ENCODE data around the gene COL1A1. TPM values are rescaled to one million over a fixed set of nuclear protein-coding genes. Genes with fewer than 3 reads are reported as not detected.

The COL1A1 gene
- total and polyA plus RNA-seq, 2 of the 13 experiments (the other 11 are each of a cell fraction or from before 2014, with no cell fraction given), result 0.05 TPM; not detected in 1

DNA sequence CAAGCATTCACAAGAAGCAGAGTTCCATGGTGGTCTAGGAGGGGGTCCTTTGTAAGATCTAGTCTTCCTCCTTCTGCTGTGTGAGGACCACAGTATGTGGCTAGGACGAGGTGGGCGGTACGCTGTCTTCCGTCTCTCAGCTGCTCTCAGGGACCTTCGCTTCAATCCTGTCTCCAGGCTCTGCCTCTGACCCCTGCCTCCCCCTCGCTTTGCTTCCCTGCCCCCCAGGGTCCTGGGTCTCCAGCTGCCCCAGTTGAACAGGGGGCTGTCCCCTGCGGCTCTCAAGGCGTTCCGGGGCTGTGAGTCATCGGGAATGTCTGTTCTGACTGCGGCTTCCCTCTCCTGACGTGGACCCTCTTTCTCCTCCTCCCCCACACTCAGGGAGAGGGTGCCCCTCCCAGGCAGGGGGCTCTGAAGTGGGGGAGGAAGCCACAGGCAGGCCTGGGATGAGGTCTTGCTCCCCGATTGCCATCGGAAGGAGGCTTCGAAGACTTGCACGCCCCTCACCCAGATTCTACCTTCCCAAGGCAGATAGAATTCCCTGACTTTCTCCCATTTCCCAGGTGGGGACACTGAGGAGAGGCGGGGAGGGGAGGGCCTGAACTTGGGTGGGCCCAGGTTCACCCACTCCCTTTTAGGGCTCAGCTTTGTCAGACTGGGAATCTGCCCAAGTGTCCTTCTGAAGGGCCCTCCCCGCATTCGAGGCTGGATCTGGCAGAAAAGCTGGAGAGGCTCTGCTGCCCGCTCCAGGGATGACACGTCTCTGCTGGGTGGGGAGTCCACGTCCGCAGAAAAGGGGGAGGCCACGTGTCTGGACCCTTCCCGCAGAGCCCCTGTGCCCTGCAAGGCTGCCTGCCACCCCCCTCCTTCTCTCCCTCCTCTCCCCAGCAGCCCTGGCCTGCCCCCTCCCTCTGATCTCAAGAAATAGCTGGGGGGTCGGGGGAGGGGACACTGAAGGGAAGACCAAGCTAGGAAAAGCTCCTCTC, 9.1 kb upstream of the COL1A1 start (continued):
- no peak for TF ChIP-seq SRSF9 (IDR thresholded peaks at IDR 0.05; ENCODE audit: borderline replicate concordance, insufficient read depth, low read depth, low read length, poor library complexity, severe bottlenecking)
- TF ChIP-seq ZNF776 (CRISPR knock-in tag; IDR thresholded peaks at IDR 0.05), result no peak
- no peak for TF ChIP-seq MED13 (CRISPR knock-in tag; IDR thresholded peaks at IDR 0.05)
- no peak for TF ChIP-seq SNAI1 (CRISPR knock-in tag; IDR thresholded peaks at IDR 0.05; ENCODE audit: borderline replicate concordance)
- TF ChIP-seq, protein P1, sequence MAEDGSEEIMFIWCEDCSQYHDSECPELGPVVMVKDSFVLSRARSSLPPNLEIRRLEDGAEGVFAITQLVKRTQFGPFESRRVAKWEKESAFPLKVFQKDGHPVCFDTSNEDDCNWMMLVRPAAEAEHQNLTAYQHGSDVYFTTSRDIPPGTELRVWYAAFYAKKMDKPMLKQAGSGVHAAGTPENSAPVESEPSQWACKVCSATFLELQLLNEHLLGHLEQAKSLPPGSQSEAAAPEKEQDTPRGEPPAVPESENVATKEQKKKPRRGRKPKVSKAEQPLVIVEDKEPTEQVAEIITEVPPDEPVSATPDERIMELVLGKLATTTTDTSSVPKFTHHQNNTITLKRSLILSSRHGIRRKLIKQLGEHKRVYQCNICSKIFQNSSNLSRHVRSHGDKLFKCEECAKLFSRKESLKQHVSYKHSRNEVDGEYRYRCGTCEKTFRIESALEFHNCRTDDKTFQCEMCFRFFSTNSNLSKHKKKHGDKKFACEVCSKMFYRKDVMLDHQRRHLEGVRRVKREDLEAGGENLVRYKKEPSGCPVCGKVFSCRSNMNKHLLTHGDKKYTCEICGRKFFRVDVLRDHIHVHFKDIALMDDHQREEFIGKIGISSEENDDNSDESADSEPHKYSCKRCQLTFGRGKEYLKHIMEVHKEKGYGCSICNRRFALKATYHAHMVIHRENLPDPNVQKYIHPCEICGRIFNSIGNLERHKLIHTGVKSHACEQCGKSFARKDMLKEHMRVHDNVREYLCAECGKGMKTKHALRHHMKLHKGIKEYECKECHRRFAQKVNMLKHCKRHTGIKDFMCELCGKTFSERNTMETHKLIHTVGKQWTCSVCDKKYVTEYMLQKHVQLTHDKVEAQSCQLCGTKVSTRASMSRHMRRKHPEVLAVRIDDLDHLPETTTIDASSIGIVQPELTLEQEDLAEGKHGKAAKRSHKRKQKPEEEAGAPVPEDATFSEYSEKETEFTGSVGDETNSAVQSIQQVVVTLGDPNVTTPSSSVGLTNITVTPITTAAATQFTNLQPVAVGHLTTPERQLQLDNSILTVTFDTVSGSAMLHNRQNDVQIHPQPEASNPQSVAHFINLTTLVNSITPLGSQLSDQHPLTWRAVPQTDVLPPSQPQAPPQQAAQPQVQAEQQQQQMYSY (CRISPR knock-in tag; IDR thresholded peaks at IDR 0.05), result no peak
- TF ChIP-seq ZNF121 (CRISPR knock-in tag; IDR thresholded peaks at IDR 0.05), result no peak
- TF ChIP-seq ZNF839 (CRISPR knock-in tag; IDR thresholded peaks at IDR 0.05; ENCODE audit: borderline replicate concordance), result no peak
- TF ChIP-seq NR2F6 (IDR thresholded peaks at IDR 0.05), result peak; percentile 37; the same call in 1 of the 2 replicates
- TF ChIP-seq NR2F6 (CRISPR knock-in tag; IDR thresholded peaks at IDR 0.05), result no peak
- TF ChIP-seq, protein P2, sequence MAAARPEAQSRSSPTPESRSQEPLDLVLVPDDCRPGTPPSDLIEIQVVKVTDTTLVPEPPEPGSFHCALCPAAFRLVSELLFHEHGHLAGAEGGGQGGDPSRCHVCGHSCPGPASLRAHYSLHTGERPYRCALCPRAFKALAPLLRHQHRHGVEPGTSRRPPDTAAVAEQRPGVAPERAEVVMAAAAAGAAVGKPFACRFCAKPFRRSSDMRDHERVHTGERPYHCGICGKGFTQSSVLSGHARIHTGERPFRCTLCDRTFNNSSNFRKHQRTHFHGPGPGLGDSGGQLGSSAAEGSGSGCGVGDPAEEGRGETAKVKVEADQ (CRISPR knock-in tag; IDR thresholded peaks at IDR 0.05; ENCODE audit: borderline replicate concordance), result no peak
- peak; percentile 37; the same call in 1 of the 2 replicates for TF ChIP-seq CREB1 (IDR thresholded peaks at IDR 0.05)
- no peak for TF ChIP-seq CREB1 (CRISPR knock-in tag; IDR thresholded peaks at IDR 0.05)
- TF ChIP-seq NFKBIZ (CRISPR knock-in tag; IDR thresholded peaks at IDR 0.05), result no peak
- TF ChIP-seq KDM5B (CRISPR knock-in tag; IDR thresholded peaks at IDR 0.05; ENCODE audit: borderline replicate concordance), result no peak
- TF ChIP-seq U2AF1 (optimal IDR thresholded peaks at IDR 0.05; ENCODE audit: low read depth, low read length), result no peak
- TF ChIP-seq, protein P3, sequence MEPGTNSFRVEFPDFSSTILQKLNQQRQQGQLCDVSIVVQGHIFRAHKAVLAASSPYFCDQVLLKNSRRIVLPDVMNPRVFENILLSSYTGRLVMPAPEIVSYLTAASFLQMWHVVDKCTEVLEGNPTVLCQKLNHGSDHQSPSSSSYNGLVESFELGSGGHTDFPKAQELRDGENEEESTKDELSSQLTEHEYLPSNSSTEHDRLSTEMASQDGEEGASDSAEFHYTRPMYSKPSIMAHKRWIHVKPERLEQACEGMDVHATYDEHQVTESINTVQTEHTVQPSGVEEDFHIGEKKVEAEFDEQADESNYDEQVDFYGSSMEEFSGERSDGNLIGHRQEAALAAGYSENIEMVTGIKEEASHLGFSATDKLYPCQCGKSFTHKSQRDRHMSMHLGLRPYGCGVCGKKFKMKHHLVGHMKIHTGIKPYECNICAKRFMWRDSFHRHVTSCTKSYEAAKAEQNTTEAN (CRISPR knock-in tag; conservative IDR thresholded peaks at IDR 0.05), result no peak
- TF ChIP-seq RXRB (CRISPR knock-in tag; IDR thresholded peaks at IDR 0.05; ENCODE audit: borderline replicate concordance), result no peak
- TF ChIP-seq SATB2 (CRISPR knock-in tag; IDR thresholded peaks at IDR 0.05), result no peak
- no peak for TF ChIP-seq MEIS2 (CRISPR knock-in tag; IDR thresholded peaks at IDR 0.05)
- peak; percentile 39; the same call in 1 of the 2 replicates for TF ChIP-seq DPF2 (CRISPR knock-in tag; IDR thresholded peaks at IDR 0.05; ENCODE audit: borderline replicate concordance, low read depth)
- TF ChIP-seq, protein P4, sequence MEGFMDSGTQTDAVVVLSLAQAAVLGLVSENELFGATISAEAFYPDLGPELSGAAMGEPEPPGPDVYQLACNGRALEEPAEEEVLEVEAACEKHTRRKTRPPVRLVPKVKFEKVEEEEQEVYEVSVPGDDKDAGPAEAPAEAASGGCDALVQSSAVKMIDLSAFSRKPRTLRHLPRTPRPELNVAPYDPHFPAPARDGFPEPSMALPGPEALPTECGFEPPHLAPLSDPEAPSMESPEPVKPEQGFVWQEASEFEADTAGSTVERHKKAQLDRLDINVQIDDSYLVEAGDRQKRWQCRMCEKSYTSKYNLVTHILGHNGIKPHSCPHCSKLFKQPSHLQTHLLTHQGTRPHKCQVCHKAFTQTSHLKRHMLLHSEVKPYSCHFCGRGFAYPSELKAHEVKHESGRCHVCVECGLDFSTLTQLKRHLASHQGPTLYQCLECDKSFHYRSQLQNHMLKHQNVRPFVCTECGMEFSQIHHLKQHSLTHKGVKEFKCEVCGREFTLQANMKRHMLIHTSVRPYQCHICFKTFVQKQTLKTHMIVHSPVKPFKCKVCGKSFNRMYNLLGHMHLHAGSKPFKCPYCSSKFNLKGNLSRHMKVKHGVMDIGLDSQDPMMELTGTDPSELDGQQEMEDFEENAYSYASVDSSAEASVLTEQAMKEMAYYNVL (CRISPR knock-in tag; IDR thresholded peaks at IDR 0.05; ENCODE audit: borderline replicate concordance), result no peak
